HepG2 (cell line): Measurements from ENCODE around the gene ZSCAN5C. TPM values are rescaled to one million over a fixed set of nuclear protein-coding genes. Genes with fewer than 3 reads are reported as not detected.

ENCODE experiments used
- ATAC-seq: fragments of 200-7000 bp; cut with Tn5 transposase; 3 replicates; pipeline ENCODE4 v1.9.1; 2020; ENCODE audit warnings: mild to moderate bottlenecking, moderate library complexity
- BruUV-seq: library from RNA; stranded (reverse); fragments of 400-500 nt; replicated peaks from 2 replicates; lab custom pipeline; 2021; lab: Mats Ljungman, UMichigan
- CTCF ChIA-PET: fragments of 300-600 bp; formaldehyde crosslinking; extraction: SDS; loops from one replicate; lab custom pipeline; 2021; ENCODE audit warnings: low total read pairs, inconsistent platforms, low intra/inter-chr PET ratio; lab: Yijun Ruan, JAX
- POLR2A ChIA-PET: fragments of 350-600 bp; sonication (Branson Sonifier 250); formaldehyde crosslinking; loops from one replicate; lab custom pipeline; 2020; ENCODE audit warnings: antibody characterized with exemption, inconsistent platforms; lab: Yijun Ruan, JAX
- DNase-seq: peaks from one replicate; pipeline ENCODE4 v3.0.0-alpha.2; 2015; ENCODE audit warnings: low spot score
- FAIRE-seq: peaks from 3 replicates; lab custom pipeline; 2011; peaks lifted over from hg19 to GRCh38; lab: Jason Lieb, UNC
- H2AFZ ChIP-seq: one replicate; pipeline ENCODE4 v1.6.1; 2011; ENCODE audit warnings: low read length, inconsistent platforms
- H3K27ac ChIP-seq: fragments of 300-600 bp; 3 replicates; pipeline ENCODE4 v1.8.0; 2011; ENCODE audit warnings: mixed run types, mild to moderate bottlenecking, mixed read lengths, low read length, inconsistent platforms; ENCODE audit not compliant: insufficient read depth; ENCODE audit errors: extremely low read length
- H3K27me3 ChIP-seq, 2 experiments: fragments of 200-600 bp in 1 of 2; 2 replicates in 1 of 2; 3 replicates in 1 of 2; pipeline versions ENCODE4 v1.6.0 to v1.8.0; 2011; ENCODE audit warnings: low read length in 2 of 2, mild to moderate bottlenecking in 2 of 2, moderate library complexity in 2 of 2, inconsistent platforms in 1 of 2; ENCODE audit not compliant: insufficient read depth in 2 of 2, control insufficient read depth in 1 of 2
- H3K36me3 ChIP-seq, 2 experiments: fragments of 200-600 bp in 1 of 2; replicated peaks in 1 of 2; 2 replicates in 1 of 2; 3 replicates in 1 of 2; pipeline versions ENCODE4 v1.5.1 to v1.8.0; 2011; ENCODE audit warnings: low read length in 2 of 2, inconsistent platforms in 1 of 2; ENCODE audit not compliant: insufficient read depth in 2 of 2, control insufficient read depth in 1 of 2
- H3K4me1 ChIP-seq: 2 replicates; pipeline ENCODE4 v1.5.1; 2012; ENCODE audit warnings: low read length, inconsistent platforms; ENCODE audit not compliant: insufficient read depth
- H3K4me2 ChIP-seq: 2 replicates; pipeline ENCODE4 v1.6.0; 2011; ENCODE audit warnings: low read depth, low read length, inconsistent platforms
- H3K4me3 ChIP-seq, 3 experiments: fragments of 200-600 bp in 1 of 3; sonication (generic), shearing (Covaris generic) in 1 of 3; replicated peaks in 1 of 3; 2 replicates each; pipeline ENCODE4 v1.5.1; 2011 to 2016; ENCODE audit warnings: low read length in 3 of 3, inconsistent platforms in 2 of 3, low read depth in 2 of 3, mild to moderate bottlenecking in 2 of 3, control low read depth in 1 of 3, mixed read lengths in 1 of 3; ENCODE audit not compliant: insufficient read depth in 1 of 3
- H3K79me2 ChIP-seq: one replicate; pipeline ENCODE4 v1.6.1; 2011; ENCODE audit warnings: low read length, inconsistent platforms; ENCODE audit not compliant: insufficient read depth
- H3K9ac ChIP-seq: 2 replicates; pipeline ENCODE4 v1.6.0; 2011; ENCODE audit warnings: mild to moderate bottlenecking, low read depth, low read length, inconsistent platforms; ENCODE audit not compliant: insufficient read depth
- H3K9me3 ChIP-seq: 2 replicates; pipeline ENCODE4 v1.5.1; 2012; ENCODE audit warnings: mild to moderate bottlenecking, low read length
- H4K20me1 ChIP-seq: 2 replicates; pipeline ENCODE4 v1.6.0; 2011; ENCODE audit warnings: inconsistent platforms, mild to moderate bottlenecking, low read length, moderate library complexity; ENCODE audit not compliant: insufficient read depth
- DNMT3B ChIP-seq: conservative IDR thresholded peaks from 2 replicates; pipeline ENCODE4 v1.6.1; 2016; ENCODE audit warnings: missing biosample characterization, control low read depth
- LCORL ChIP-seq, 2 experiments: fragments of 450-650 bp in 1 of 2; sonication (generic) in 1 of 2; formaldehyde crosslinking in 1 of 2; IDR thresholded peaks; 2 replicates each; pipeline versions ENCODE4 v1.5.0 to v1.6.1; 2017 to 2020; ENCODE audit warnings: antibody characterized with exemption in 1 of 2, missing genetic modification reagents in 1 of 2
- RBFOX2 ChIP-seq: fragments of 200-400 bp; formaldehyde crosslinking; IDR thresholded peaks from 2 replicates; pipeline ENCODE4 v1.6.1; 2017; ENCODE audit warnings: low read depth, mild to moderate bottlenecking, low read length
- TEAD3 ChIP-seq: optimal IDR thresholded peaks from 2 replicates; pipeline ENCODE3; 2016; ENCODE audit warnings: borderline replicate concordance
- WGBS: methylation state at CpG from one replicate; pipeline ENCODE4 v1.1.6; 2017; ENCODE audit warnings: low lambda C conversion rate; 5-methylcytosine and 5-hydroxymethylcytosine counted together
- in situ Hi-C: cut with HindIII; loops from 2 replicates; pipeline ENCODE4 v1.10.0; 2017; ENCODE audit warnings: low pct_unique_long_range_greater_than_20kb; ENCODE audit not compliant: extremely low pct_ligation_motif_present
- intact Hi-C: fragments of 100-400 bp; cut with micrococcal nuclease; formaldehyde crosslinking; loops from one replicate; pipeline ENCODE4 v1.10.0; 2022; ENCODE audit not compliant: unreplicated experiment
- polyA plus RNA-seq, 8 experiments: library from polyadenylated mRNA; depleted of rRNA in 3 of 8; stranded (reverse) in 7 of 8; unstranded in 1 of 8; fragments of >200 nt; fragmentation: Illumina TruSeq in 4 of 8; extraction: Trizol in 4 of 8; gene quantifications; 2 replicates each; pipeline versions ENCODE4 v1.2.1 to v1.2.3, GENCODE V29; 2011 to 2016; ENCODE audit warnings: low read depth in 4 of 8, missing spikeins in 1 of 8, mixed read lengths in 1 of 8; ENCODE audit not compliant: insufficient read depth in 1 of 8
- total RNA-seq, 5 experiments: library from RNA; depleted of rRNA; stranded (reverse); fragments of >200 nt; fragmentation: Illumina TruSeq; extraction: Trizol; gene quantifications; 2 replicates each; pipeline ENCODE4 v1.2.3, GENCODE V29; 2016; ENCODE audit warnings: low read depth in 1 of 5
- TF ChIP-seq, protein P1 (sequence below): sonication (generic); formaldehyde crosslinking; conservative IDR thresholded peaks from 2 replicates; pipeline ENCODE4 v1.4.0; 2020; ENCODE audit warnings: missing genetic modification reagents
- TF ChIP-seq, protein P2 (sequence below): sonication (generic); formaldehyde crosslinking; IDR thresholded peaks from 2 replicates; pipeline ENCODE4 v1.4.0; 2020; ENCODE audit warnings: missing genetic modification reagents, borderline replicate concordance
- TF ChIP-seq, protein P3 (sequence below): sonication (generic); formaldehyde crosslinking; IDR thresholded peaks from 2 replicates; pipeline ENCODE4 v1.4.0; 2020; ENCODE audit warnings: missing genetic modification reagents

The ZSCAN5C gene
- total and polyA plus RNA-seq, 2 of the 13 experiments (the other 11 are each of a cell fraction or from before 2014, with no cell fraction given): not detected

DNA sequence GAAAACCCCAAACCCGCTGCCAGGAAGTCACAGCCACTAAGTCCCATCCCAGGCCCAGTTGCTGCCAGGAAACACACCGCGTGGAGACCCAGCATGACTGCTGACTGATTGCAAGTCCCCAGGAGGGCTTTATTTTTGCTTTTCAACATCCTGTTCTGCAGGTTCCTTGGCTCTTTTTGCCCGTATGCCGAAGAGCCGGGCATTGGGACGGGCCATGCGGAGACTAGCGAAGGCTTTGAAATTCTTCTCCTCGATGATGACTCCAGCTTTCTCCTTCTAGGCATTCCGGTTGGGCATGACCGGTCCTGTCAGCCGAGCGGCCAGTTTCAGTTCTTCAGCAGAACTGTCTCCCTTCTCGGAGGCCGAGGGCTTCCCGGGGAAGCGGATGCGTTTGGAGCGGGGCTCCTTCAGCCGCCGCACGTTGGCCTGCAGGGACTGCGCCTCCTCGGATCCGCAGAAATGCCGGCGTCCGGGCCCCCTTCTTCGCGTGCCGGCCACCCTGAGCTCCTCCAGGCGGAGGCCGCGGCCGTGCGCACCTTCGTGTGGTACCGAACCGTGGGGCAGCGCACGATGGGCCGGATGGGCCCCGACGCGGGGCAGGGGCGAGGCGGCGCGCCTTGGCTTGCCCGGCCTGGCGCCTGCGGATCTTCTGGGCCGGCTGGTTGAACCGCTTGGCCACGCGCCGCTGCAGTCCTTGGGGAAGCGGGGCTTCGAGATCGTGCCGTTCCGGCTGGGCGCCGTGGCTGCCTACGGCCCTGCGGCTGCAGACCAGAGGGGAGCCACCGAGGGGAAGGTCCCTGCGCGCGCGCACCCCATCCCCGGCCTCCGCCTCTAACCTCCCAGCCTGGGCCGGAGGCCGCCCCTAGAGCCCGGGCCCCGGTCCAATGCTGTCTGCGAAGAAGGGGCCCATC, 15.2 kb downstream of the ZSCAN5C start:
- H4K20me1 ChIP-seq: no peaks in the 10 kb centered on the region
- intact Hi-C loops: no loop called here
- H3K4me1 ChIP-seq: no peaks in the 10 kb centered on the region
- no peak overlapping the region for H3K4me3 ChIP-seq
- H3K79me2 ChIP-seq: no peaks in the 10 kb centered on the region
- in situ Hi-C loops: no loop called here
- ChIA-PET CTCF (no interaction called here), POLR2A (no interaction called here)
- H3K27me3 ChIP-seq: peaks cover 0 to 10% of the 10 kb centered on the region in 2 experiments; a peak in 1 of 5 replicates
- no peak for ATAC-seq
- H3K9me3 ChIP-seq: no peaks in the 10 kb centered on the region
- no TSS peak for BruUV-seq
- H3K27ac ChIP-seq: no peak overlapping the region
- H3K9ac ChIP-seq: no peak overlapping the region
- H3K4me2 ChIP-seq: no peak overlapping the region
- peaks cover 1 to 8% of the 10 kb centered on the region in 2 experiments; a peak in 3 of 5 replicates for H3K36me3 ChIP-seq
- H2AFZ ChIP-seq: no peak overlapping the region
- no peak for DNase-seq
- WGBS: 69% methylated on average over 15 of the region's 79 CpGs
- TF ChIP-seq, protein P1, sequence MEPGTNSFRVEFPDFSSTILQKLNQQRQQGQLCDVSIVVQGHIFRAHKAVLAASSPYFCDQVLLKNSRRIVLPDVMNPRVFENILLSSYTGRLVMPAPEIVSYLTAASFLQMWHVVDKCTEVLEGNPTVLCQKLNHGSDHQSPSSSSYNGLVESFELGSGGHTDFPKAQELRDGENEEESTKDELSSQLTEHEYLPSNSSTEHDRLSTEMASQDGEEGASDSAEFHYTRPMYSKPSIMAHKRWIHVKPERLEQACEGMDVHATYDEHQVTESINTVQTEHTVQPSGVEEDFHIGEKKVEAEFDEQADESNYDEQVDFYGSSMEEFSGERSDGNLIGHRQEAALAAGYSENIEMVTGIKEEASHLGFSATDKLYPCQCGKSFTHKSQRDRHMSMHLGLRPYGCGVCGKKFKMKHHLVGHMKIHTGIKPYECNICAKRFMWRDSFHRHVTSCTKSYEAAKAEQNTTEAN (CRISPR knock-in tag): no peak
- TF ChIP-seq, protein P2, sequence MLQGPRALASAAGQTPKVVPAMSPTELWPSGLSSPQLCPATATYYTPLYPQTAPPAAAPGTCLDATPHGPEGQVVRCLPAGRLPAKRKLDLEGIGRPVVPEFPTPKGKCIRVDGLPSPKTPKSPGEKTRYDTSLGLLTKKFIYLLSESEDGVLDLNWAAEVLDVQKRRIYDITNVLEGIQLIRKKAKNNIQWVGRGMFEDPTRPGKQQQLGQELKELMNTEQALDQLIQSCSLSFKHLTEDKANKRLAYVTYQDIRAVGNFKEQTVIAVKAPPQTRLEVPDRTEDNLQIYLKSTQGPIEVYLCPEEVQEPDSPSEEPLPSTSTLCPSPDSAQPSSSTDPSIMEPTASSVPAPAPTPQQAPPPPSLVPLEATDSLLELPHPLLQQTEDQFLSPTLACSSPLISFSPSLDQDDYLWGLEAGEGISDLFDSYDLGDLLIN (CRISPR knock-in tag): no peak
- no peak for TF ChIP-seq LCORL (IDR thresholded peaks at IDR 0.05)
- no peak for TF ChIP-seq LCORL (CRISPR knock-in tag; IDR thresholded peaks at IDR 0.05)
- TF ChIP-seq TEAD3 (CRISPR knock-in tag): no peak
- no peak for TF ChIP-seq RBFOX2
- TF ChIP-seq, protein P3, sequence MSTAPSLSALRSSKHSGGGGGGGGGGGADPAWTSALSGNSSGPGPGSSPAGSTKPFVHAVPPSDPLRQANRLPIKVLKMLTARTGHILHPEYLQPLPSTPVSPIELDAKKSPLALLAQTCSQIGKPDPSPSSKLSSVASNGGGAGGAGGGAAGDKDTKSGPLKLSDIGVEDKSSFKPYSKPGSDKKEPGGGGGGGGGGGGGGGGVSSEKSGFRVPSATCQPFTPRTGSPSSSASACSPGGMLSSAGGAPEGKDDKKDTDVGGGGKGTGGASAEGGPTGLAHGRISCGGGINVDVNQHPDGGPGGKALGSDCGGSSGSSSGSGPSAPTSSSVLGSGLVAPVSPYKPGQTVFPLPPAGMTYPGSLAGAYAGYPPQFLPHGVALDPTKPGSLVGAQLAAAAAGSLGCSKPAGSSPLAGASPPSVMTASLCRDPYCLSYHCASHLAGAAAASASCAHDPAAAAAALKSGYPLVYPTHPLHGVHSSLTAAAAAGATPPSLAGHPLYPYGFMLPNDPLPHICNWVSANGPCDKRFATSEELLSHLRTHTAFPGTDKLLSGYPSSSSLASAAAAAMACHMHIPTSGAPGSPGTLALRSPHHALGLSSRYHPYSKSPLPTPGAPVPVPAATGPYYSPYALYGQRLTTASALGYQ (CRISPR knock-in tag): no peak
- TF ChIP-seq DNMT3B: no peak
- TF ChIP-seq, all 625 proteins: peak for 0
- FAIRE-seq: no peak
